Measurements from ENCODE around the gene WWP2.
A peak's percentile ranks its signal among the peaks of the same experiment; 100 is the strongest.
"Not testable (repeated sequence)": the region's sequence is repeated elsewhere in the genome, so short reads cannot be mapped to it uniquely, and the experiment has no call there.

Gene WWP2

GRCh38 chr16:69931631-69932030 lies 169.5 kb downstream of the WWP2 start:
- no peak for DNase-seq

GRCh38 chr16:69932228-69932627 lies 170.1 kb downstream of the WWP2 start:
- DNase-seq = no peak

DNA sequence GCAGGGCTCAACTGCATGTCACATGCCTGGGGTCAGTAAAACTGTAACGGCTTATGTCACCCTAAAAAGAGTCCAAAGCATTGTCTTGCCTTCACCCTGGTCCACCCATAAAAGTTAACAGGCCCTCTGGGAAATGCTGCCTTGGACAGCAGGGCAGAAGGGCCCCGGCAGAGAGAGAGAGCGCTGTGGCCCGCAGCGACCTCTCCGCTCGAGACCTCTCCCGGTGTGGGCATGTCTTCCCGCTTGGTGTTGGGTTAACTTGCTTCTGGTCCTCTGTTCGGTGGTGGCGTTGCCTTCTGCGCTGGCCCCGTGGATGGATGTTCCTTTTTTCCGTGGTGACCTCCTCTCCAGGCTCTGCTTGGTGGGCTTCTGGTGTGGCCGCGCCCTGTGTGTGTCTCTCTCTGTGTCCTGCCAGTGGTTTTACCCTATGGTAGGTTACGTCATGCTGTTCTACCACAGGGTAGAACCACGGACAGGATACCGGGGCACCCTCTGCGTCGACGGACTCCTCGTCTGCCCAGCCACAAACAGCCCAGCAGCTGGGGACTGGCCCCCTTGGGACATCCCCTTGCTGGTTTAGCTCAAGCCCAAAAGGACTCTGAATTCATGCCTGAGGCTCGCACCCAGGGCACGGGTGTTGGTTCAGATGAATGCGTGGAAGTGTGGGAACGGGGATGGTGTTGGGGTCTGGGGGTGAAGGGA lies 170.7 kb downstream of the WWP2 start:
- peak; percentile 73 for DNase-seq

- DNase-seq = no peak
These were observed 171.9 kb downstream of the WWP2 start for GRCh38 chr16:69934044-69934443.

- no peak for DNase-seq
These were observed 172.6 kb downstream of the WWP2 start for GRCh38 chr16:69934751-69935150.

DNA sequence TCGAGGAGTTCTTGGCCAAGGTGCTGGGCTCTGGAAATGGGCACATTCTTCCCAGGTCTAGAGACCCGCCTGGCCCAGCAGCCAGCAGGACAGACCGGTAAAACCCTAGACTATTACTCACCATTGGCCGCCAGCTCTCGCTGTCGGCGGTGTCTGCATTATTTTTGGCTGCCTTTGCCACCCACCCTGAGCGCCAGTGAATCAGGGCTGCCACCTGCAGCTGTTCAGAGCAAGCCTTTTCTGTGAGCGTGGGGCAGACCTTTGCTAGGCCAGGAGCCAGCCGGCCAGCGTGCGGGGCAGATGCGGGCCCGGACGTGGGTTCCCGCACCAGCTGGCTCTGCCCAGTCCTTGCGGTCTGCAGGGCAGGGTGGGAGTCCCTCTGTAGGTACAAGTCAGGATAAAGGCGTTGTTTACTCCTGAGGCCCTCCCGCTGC lies 173.2 kb downstream of the WWP2 start:
- DNase-seq = no peak

DNA sequence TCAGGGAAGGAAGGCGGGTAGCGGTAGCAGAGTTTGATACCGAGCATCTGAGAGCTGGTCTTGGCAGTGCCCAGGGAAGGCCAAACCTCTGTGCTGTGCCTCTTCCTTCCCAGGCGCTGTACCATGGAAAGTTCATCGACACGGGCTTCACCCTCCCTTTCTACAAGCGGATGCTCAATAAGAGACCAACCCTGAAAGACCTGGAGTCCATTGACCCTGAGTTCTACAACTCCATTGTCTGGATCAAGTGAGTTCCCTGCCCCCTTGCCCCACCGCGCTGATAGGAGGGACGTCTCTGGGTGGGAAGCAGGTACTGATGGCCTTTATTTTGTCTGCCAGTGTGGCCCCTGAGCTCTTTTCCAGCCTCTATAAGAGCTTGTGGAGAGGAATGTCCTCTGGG lies 173.6 kb downstream of the WWP2 start:
- no peak for DNase-seq

- no peak for DNase-seq
These were observed 174.1 kb downstream of the WWP2 start for GRCh38 chr16:69936252-69936651.

GRCh38 chr16:69936751-69937211 lies 174.6 kb downstream of the WWP2 start:
- no peak for DNase-seq

DNA sequence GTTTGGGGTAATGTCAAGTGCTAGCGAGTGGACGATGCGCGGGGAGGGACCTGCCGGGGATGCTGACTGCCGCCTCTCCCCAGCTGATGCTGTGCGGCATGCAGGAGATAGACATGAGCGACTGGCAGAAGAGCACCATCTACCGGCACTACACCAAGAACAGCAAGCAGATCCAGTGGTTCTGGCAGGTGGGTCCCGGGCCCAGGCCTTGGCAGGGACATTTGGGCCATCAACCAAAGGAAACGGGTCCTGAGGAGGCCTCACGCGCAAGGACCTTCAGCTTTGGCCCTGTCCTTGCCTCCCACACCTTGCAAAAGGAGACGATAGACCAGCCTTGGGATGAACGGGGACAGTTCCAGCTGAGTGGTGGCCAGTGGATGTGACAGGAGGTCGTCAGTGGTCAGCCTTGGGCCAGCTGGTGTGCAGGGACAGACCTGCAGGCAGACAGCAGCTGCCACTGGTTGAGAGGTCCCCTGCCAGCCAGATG lies 175.4 kb downstream of the WWP2 start:
- no peak for DNase-seq

DNA sequence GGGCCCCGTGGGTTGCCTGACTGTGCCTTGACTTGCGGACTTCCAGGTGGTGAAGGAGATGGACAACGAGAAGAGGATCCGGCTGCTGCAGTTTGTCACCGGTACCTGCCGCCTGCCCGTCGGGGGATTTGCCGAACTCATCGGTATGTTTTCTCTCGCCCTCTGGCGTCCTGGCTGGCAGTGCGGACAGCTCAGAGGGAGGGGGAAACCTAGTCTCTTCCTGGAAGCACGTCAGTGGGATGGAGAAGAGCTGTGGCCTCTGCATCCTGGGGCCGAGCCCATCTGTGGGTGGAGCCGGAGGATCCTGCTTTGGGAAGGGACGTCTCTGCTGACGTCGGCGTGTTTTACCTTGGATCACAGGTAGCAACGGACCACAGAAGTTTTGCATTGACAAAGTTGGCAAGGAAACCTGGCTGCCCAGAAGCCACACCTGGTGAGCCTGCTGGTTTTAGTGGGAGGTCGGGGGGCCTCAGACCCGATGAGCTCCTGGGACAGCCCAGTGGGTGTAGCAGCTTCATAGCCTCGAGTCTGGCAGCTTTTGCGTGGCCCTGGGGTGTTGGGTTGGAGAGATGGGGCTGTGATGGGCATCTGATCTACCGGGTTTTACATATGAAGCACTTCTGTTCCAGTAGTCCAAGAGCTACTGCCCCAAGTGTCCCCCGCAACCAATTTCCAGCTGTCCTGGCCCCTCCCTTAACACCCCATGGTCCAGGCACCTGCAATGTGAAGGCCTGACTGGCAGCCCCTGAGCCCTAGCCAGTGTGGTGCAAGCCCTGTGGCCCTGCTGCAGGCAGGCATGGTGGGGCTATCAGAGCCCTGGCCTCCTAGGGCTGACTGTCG lies 177.1 kb downstream of the WWP2 start:
- no peak for DNase-seq

DNA sequence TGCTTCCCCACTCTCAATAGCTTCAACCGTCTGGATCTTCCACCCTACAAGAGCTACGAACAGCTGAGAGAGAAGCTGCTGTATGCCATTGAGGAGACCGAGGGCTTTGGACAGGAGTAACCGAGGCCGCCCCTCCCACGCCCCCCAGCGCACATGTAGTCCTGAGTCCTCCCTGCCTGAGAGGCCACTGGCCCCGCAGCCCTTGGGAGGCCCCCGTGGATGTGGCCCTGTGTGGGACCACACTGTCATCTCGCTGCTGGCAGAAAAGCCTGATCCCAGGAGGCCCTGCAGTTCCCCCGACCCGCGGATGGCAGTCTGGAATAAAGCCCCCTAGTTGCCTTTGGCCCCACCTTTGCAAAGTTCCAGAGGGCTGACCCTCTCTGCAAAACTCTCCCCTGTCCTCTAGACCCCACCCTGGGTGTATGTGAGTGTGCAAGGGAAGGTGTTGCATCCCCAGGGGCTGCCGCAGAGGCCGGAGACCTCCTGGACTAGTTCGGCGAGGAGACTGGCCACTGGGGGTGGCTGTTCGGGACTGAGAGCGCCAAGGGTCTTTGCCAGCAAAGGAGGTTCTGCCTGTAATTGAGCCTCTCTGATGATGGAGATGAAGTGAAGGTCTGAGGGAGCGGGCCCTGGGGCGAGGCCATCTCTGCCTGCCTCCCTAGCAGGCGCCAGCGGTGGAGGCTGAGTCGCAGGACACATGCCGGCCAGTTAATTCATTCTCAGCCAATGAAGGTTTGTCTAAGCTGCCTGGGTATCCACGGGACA lies 177.9 kb downstream of the WWP2 start:
- no peak for DNase-seq

DNA sequence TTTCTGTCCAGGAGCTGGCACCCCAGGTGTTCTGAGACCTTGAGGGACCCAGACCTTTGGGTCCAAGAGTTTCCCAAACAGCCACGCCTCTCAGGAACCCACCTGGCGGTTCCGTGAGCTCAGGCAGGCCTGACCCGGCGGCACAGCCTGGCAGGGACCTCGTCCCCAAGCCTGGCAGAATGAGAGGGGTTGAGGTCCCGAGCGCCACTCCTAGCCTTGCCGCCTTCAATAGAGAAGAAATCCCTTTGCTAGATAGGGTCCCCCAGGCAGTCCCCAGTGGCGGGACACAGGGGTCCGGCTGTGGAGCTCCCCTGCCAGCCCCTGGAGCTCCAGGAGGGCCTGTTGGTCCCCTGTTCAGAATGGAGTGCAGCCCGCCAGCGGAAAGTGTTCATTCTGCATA lies 178.5 kb downstream of the WWP2 start:
- no peak for DNase-seq

DNA sequence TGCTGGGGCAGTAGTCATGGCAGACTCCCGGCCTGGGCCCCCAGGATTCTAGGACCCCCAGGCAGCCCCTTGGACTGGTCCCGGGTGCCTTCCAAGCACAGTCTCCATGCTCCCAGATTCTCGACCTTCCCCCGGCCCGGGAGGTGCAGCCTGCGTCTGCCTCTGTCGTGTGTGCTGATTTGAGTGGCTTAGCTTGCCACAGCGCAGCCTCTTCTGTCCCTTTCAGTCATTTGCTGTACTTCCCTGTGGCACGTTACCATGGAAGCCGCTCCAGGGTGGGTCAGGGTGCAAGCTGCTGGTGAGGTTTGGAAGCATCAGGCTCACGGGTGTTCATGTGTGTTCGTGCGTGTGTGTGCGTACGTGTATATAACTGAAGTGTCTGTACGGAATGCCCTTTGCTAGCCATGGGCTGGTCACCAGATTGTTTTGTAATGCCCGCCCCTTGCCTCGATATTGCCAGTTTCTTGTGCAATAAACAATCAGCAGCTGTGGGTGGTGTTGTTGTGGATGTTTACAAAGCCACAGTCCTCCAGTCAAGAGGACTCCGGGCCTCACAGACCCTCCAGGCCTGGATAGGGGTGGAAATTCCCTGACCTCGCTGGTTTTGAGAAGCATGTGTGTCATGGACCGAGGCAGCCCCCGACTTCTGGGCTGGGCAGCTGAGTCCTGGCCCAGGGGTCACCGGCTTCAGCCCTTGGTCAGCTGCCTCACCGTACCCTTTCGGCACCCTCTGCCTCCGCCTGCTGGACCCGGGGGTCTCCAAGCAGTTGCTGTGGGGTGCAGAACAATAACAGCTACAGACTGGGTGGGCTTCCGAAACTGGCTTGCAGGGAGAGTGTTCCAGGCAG lies 179.3 kb downstream of the WWP2 start:
- DNase-seq = peak; percentile 24

- DNase-seq = no peak
These were observed 180.0 kb downstream of the WWP2 start for GRCh38 chr16:69942099-69942491.

DNA sequence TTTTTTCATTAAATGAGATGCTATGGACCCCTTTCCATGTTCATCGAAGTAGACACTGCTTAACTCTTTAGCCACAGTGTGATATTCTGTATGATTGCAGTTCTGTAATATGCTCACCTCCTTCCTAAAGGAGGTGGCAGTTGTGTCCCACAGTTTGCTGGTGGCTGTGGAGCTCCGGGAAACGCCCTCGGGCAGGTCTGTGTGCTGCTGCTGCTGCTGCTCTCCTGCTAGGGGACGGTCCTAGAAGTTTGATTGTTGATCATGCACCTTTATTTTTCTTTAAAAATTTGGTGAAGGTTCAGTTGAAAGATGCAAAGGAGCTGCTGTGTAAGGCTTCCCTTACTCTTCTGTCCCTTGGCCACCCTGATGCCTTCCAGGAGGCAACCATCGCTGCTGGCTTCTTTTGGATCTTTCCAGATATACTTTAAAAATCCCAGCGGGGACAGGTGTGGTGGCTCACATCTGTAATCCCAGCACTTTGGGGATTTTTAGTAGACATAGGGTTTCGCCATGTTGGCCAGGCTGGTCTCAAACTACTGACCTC lies 180.6 kb downstream of the WWP2 start:
- no peak for DNase-seq

- not testable (repeated sequence) for DNase-seq
These were observed 181.3 kb downstream of the WWP2 start for GRCh38 chr16:69943241-69944036.

GRCh38 chr16:69950411-69950810 lies 188.3 kb downstream of the WWP2 start:
- not testable (repeated sequence) for DNase-seq

DNA sequence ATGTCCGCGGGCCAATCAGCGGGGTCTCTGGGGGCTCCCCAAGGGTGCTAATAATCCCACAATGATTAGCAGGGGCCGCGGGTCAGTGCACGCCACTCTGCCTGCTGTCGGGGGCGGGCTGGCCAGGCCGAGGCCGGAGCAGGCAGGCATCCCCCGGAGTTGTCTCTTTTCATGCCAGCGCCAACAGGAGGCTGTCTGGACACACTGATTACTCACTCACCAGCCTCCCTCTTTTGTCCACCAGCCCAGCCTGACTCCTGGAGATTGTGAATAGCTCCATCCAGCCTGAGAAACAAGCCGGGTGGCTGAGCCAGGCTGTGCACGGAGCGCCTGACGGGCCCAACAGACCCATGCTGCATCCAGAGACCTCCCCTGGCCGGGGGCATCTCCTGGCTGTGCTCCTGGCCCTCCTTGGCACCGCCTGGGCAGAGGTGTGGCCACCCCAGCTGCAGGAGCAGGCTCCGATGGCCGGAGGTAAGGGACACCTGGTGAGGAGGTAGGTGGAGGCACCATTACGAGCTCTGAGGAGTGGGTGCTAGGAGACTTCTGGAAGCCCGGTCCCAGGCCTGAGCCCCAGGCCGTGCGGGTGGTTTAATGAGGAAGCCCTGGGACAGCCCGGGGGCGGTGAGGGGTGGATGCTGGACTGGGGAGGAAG lies 189.0 kb downstream of the WWP2 start, which contains the start of gene CLEC18A:
TSS of gene CLEC18A (plus strand) at position 318 of the 655 bp plus-strand sequence. CDS start at position 351, 33 bp downstream.
- DNase-seq = not testable (repeated sequence)

DNA sequence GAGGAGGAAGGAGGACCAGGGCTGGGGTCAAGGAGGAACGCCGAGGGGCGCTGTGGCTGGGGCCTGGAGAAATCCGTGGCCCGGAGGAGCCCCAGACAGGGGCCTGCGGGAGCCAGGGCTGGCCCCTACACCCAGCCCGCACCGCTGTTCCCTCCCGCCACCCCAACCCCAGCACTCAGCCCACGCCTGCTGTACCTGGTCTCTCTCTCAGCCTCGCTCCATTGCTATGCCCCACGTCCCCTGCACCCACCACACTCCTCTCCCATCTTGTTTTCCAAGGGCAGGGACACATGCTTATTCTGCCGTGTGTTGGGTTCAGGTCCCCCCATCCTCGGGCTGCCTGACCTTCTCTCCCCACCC lies 189.5 kb downstream of the WWP2 start:
- DNase-seq = not testable (repeated sequence)

Measured in hematopoietic multipotent progenitor cell treated with erythropoietin and hydrocortisone succinate and interleukin-3 and kit ligand, for 4 days (in vitro differentiated cells).